Gastroesophageal sphincter (tissue), 3 donors: ENCODE measurements around the gene ASTL.

Experiments
- EP300 ChIP-seq: sonication (generic); formaldehyde crosslinking; IDR thresholded peaks from one replicate; pipeline ENCODE4 v1.6.1; 2017; ENCODE audit warnings: antibody characterized with exemption, mild to moderate bottlenecking
- POLR2A ChIP-seq, 2 donors: fragments of 450-650 bp; IDR thresholded peaks; one replicate each; pipeline ENCODE4 v1.6.1; 2017; ENCODE audit warnings: antibody characterized with exemption in 2 of 2, mild to moderate bottlenecking in 2 of 2, moderate library complexity in 1 of 2
- POLR2AphosphoS5 ChIP-seq: sonication (generic); formaldehyde crosslinking; IDR thresholded peaks from one replicate; pipeline ENCODE4 v1.6.1; 2017; ENCODE audit warnings: antibody characterized with exemption
- TF ChIP-seq, protein P1 (sequence below), 4 experiments: fragments of 200-600 bp in 2 of 4; fragments of 450-650 bp in 2 of 4; sonication (generic) in 1 of 4; IDR thresholded peaks; one replicate each; pipeline ENCODE4 v1.5.1; 2017 to 2019; ENCODE audit warnings: antibody characterized with exemption in 4 of 4, mild to moderate bottlenecking in 2 of 4, moderate library complexity in 2 of 4

DNA sequence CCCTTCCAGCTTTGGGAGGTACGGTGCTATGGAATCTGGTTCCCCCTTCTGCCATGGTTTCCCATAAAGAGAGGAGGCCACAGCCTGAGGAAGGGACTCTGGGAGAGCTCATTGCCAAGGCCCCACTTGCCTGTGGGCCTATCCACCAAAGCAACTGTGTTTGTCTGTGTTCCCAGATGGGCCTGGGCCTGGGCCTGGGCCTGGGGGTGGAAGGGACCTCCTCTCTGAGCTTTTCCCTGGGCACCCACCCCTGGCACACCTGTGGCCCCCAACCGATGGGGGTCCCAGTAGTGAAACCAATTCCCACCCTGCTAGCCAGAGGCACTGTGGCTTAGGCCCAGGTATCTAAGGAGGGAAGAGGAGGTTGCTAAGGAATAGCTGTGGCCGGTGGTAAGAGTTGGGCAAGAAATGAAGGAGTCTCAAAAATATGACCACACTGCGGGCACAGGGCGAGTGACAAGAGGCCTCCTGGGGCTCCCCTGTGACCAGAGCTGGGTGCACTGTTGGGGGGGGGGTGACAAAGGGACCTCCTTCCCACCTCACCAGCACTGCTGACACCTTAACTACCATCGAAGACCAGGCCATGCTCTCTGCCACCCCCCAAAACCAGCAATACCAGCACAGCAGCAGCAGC is 11.8 kb upstream of the ASTL start:
- TF ChIP-seq POLR2AphosphoS5 (no peak), POLR2A (IDR thresholded peaks at IDR 0.05) (no peak), EP300 (no peak)
- TF ChIP-seq, protein P1, sequence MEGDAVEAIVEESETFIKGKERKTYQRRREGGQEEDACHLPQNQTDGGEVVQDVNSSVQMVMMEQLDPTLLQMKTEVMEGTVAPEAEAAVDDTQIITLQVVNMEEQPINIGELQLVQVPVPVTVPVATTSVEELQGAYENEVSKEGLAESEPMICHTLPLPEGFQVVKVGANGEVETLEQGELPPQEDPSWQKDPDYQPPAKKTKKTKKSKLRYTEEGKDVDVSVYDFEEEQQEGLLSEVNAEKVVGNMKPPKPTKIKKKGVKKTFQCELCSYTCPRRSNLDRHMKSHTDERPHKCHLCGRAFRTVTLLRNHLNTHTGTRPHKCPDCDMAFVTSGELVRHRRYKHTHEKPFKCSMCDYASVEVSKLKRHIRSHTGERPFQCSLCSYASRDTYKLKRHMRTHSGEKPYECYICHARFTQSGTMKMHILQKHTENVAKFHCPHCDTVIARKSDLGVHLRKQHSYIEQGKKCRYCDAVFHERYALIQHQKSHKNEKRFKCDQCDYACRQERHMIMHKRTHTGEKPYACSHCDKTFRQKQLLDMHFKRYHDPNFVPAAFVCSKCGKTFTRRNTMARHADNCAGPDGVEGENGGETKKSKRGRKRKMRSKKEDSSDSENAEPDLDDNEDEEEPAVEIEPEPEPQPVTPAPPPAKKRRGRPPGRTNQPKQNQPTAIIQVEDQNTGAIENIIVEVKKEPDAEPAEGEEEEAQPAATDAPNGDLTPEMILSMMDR (IDR thresholded peaks at IDR 0.05), result no peak
